ENCODE results near the gene AKT1S1. TPM values are rescaled to one million over a fixed set of nuclear protein-coding genes. Genes with fewer than 3 reads are reported as not detected.

Gene AKT1S1
- total RNA-seq, 1 experiment from 2014 or later: 70.6 TPM

- no TSS peak for BruUV-seq (replicated peaks)
- ChIA-PET CTCF (no interaction called here), RAD21 (ENCODE audit: low non-redundant PET in 1 of 2, low total read pairs in 2 of 2, uncharacterized antibody in 2 of 2, unreplicated experiment in 2 of 2) (no interaction called here), POLR2A (no interaction called here)
- Histone ChIP-seq H3K9me3 (ENCODE audit: control insufficient read depth in 1 of 2, insufficient read depth in 1 of 2, low read depth in 1 of 2, low read length in 2 of 2) (peaks cover 0 to 6% of the 10 kb centered on the region in 2 experiments; a peak in 1 of 4 replicates), H3K36me3 (ENCODE audit: control insufficient read depth in 1 of 2, insufficient read depth in 2 of 2, low read length in 2 of 2) (peaks cover 12 to 18% of the 10 kb centered on the region in 2 experiments), H2AFZ (ENCODE audit: low read depth, low read length, poor library complexity, severe bottlenecking) (no peak overlapping the region), H3K79me2 (ENCODE audit: insufficient read depth, low read length) (peaks cover 9% of the 10 kb centered on the region; the same call in 1 of the 2 replicates), H3K9me2 (ENCODE audit: insufficient read depth) (no peaks in the 10 kb centered on the region), H3K27ac (ENCODE audit: low read depth, low read length) (no peak overlapping the region), H4K20me1 (ENCODE audit: insufficient read depth) (no peaks in the 10 kb centered on the region), H3K4me3 (replicated peaks in 1 of 2; ENCODE audit: low read depth in 1 of 2, low read length in 2 of 2) (no peak overlapping the region), H3K9ac (ENCODE audit: low read length) (no peak overlapping the region), H3K4me1 (ENCODE audit: control insufficient read depth in 1 of 2, insufficient read depth in 2 of 2, low read length in 2 of 2) (peaks cover 9 to 23% of the 10 kb centered on the region in 2 experiments), H3K27me3 (ENCODE audit: insufficient read depth, low read length) (no peaks in the 10 kb centered on the region), H3K4me2 (ENCODE audit: low read length) (no peak overlapping the region)
- TF ChIP-seq ATF3 (IDR thresholded peaks at IDR 0.05): no peak
- TF ChIP-seq CTCF (IDR thresholded peaks at IDR 0.05 in 2 of 3, conservative IDR thresholded peaks at IDR 0.05 in 1 of 3; ENCODE audit: borderline replicate concordance in 1 of 3, insufficient read depth in 1 of 3, low read depth in 2 of 3, low read length in 2 of 3): no peak
- TF ChIP-seq SIN3A (IDR thresholded peaks at IDR 0.05; ENCODE audit: low read depth): no peak
- TF ChIP-seq CEBPB (IDR thresholded peaks at IDR 0.05; ENCODE audit: low read depth): no peak
- ATAC-seq: no peak
- no peak for DNase-seq (ENCODE audit: low read depth, low spot score)
- intact Hi-C loops (cut with micrococcal nuclease): no loop called here
Observed at GRCh38 chr19:49883094-49883493, 5.9 kb upstream of the AKT1S1 start.

- ChIA-PET RAD21 (ENCODE audit: low non-redundant PET in 1 of 2, low total read pairs in 2 of 2, uncharacterized antibody in 2 of 2, unreplicated experiment in 2 of 2) (no interaction called here), CTCF (no interaction called here)
Observed at GRCh38 chr19:49882643-49883042, 5.5 kb upstream of the AKT1S1 start.

More at GRCh38 chr19:49882643-49883042, 5.5 kb upstream of the AKT1S1 start:
- no peak overlapping the region for H3K27ac ChIP-seq (ENCODE audit: low read depth, low read length)
- POLR2A ChIA-PET: no interaction called here
- H3K4me3 ChIP-seq (replicated peaks in 1 of 2; ENCODE audit: low read depth in 1 of 2, low read length in 2 of 2): no peak overlapping the region
- no peak for TF ChIP-seq EZH2phosphoT487 (IDR thresholded peaks at IDR 0.05; ENCODE audit: borderline replicate concordance)
- no peak for TF ChIP-seq FOSL1 (IDR thresholded peaks at IDR 0.05; ENCODE audit: low read depth)
- no peak for TF ChIP-seq REST (IDR thresholded peaks at IDR 0.05; ENCODE audit: low read depth)
- no peak for TF ChIP-seq ELF1 (IDR thresholded peaks at IDR 0.05; ENCODE audit: borderline replicate concordance, low read depth)
- TF ChIP-seq CTCF (IDR thresholded peaks at IDR 0.05 in 2 of 3, conservative IDR thresholded peaks at IDR 0.05 in 1 of 3; ENCODE audit: borderline replicate concordance in 1 of 3, insufficient read depth in 1 of 3, low read depth in 2 of 3, low read length in 2 of 3): no peak
- no peak for TF ChIP-seq SIN3A (IDR thresholded peaks at IDR 0.05; ENCODE audit: low read depth)
- H3K4me2 ChIP-seq (ENCODE audit: low read length): no peak overlapping the region
- no peaks in the 10 kb centered on the region for H3K9me2 ChIP-seq (ENCODE audit: insufficient read depth)
- H3K4me1 ChIP-seq (ENCODE audit: control insufficient read depth in 1 of 2, insufficient read depth in 2 of 2, low read length in 2 of 2): peaks cover 9 to 23% of the 10 kb centered on the region in 2 experiments
- H4K20me1 ChIP-seq (ENCODE audit: insufficient read depth): no peaks in the 10 kb centered on the region
- peaks cover 9% of the 10 kb centered on the region; the same call in 1 of the 2 replicates for H3K79me2 ChIP-seq (ENCODE audit: insufficient read depth, low read length)
- peaks cover 12 to 18% of the 10 kb centered on the region in 2 experiments for H3K36me3 ChIP-seq (ENCODE audit: control insufficient read depth in 1 of 2, insufficient read depth in 2 of 2, low read length in 2 of 2)
- ATAC-seq (no peak), DNase-seq (ENCODE audit: low read depth, low spot score) (no peak)
- H3K9me3 ChIP-seq (ENCODE audit: control insufficient read depth in 1 of 2, insufficient read depth in 1 of 2, low read depth in 1 of 2, low read length in 2 of 2): peaks cover 0 to 6% of the 10 kb centered on the region in 2 experiments; a peak in 1 of 4 replicates
- intact Hi-C loops (cut with micrococcal nuclease): no loop called here
- H3K9ac ChIP-seq (ENCODE audit: low read length): no peak overlapping the region
- no TSS peak for BruUV-seq (replicated peaks)
- no peak overlapping the region for H2AFZ ChIP-seq (ENCODE audit: low read depth, low read length, poor library complexity, severe bottlenecking)
- no peaks in the 10 kb centered on the region for H3K27me3 ChIP-seq (ENCODE audit: insufficient read depth, low read length)
